22Rv1 (cell line): ENCODE data around the gene TECPR1.

Experiments used
- H3K27ac ChIP-seq: fragments of 450-650 bp; 2 replicates; pipeline ENCODE4 v1.5.1; 2017
- ZFX ChIP-seq: fragments of 450-650 bp; IDR thresholded peaks from 2 replicates; pipeline ENCODE4 v1.6.1; 2017; ENCODE audit warnings: antibody characterized with exemption, borderline replicate concordance
- TF ChIP-seq, protein P1 (sequence below): fragments of 450-650 bp; IDR thresholded peaks from 2 replicates; pipeline ENCODE4 v1.5.1; 2017; ENCODE audit warnings: mild to moderate bottlenecking

The TECPR1 gene

DNA sequence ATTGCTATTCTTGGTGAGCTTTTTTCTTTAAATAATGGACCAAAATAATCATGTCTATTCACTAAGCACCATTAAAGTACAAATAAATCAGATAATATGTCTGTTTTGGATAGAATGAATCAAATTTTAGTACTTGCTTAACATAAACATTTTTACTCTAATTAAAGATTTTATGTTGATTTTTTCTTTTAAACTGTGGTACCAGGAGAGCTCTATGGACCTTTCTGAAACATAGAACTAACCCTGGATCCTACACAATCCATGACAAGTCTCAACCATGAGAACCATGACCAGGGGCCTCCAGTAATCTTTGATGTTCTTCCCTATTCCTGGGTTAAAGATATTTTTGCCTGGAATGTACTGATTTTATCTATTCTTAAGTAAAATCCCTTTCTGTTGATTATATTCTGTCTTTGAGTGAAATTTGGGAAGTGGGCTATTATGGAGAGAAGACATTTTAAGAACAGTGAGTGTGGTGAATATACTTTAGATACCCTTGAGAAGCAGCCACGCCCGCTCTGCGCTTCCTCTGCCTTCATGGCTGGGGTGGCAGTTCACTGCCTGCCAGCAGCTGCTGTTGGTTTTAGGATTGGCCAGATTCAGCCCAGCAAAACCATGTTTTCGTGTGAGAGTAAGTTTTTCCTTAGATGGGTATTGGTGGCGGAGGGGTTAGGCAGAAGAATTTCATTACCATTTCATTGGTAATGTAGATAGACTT is 83.0 kb downstream of the TECPR1 start:
- TF ChIP-seq, protein P1, sequence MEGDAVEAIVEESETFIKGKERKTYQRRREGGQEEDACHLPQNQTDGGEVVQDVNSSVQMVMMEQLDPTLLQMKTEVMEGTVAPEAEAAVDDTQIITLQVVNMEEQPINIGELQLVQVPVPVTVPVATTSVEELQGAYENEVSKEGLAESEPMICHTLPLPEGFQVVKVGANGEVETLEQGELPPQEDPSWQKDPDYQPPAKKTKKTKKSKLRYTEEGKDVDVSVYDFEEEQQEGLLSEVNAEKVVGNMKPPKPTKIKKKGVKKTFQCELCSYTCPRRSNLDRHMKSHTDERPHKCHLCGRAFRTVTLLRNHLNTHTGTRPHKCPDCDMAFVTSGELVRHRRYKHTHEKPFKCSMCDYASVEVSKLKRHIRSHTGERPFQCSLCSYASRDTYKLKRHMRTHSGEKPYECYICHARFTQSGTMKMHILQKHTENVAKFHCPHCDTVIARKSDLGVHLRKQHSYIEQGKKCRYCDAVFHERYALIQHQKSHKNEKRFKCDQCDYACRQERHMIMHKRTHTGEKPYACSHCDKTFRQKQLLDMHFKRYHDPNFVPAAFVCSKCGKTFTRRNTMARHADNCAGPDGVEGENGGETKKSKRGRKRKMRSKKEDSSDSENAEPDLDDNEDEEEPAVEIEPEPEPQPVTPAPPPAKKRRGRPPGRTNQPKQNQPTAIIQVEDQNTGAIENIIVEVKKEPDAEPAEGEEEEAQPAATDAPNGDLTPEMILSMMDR, result peak; percentile 56
- no peak for TF ChIP-seq ZFX
- no peak overlapping the region for H3K27ac ChIP-seq

DNA sequence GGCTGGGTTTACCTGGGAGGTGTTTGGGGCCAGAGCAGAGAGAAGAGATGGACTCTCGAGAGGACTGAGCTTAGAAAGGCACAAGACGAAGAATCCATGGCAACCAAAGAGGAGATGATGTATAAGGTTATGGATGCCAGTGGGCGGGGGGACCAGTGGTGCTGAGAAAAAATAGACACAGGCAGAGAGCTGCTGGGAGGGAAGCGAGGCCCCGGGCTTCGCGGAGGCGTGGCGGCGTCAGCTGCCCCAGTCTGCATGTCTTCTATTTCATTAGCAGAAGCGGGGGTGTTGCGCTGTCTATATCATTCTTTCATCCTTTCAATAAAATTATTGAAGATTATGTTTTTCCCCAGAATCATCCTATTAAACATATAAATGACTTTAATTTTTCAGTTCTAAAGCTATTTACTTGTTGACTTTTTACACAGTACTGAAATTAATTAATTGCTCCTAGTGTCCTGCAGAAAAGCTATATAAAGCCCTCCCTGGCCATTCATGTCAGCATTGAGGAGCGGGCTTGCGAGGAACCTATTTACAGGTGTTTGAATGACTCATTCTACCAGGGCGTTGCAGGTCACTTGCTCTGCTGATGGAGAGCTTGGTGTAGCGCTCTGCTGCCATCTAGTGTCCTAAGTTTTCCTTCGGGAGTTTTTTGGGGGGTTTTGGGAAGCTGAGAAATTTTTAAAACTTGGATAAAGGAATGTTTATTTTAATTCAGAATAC is 83.7 kb downstream of the TECPR1 start:
- no peak overlapping the region for H3K27ac ChIP-seq
- TF ChIP-seq ZFX, result no peak
- TF ChIP-seq, protein P1, result peak; percentile 98

DNA sequence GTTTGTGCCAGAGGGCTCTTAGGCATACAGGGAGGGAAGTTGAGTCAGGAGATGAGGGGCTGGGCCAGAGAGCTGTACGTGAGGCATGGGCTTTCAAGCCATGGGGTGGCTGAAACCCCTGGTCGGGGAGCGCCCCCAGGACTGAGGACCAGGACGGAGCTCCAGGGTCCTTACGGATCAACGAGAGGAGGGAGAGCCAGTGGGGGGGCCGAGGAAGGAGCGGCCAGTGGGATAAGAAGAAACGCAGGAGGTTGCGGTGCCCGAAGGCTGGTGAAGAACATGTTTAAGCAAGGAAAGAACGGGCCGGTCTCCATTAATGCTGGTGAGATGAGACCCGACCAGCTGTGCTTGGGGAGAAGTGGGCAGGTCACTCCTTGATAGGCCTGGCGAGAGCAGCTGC is 84.4 kb downstream of the TECPR1 start:
- TF ChIP-seq ZFX, result no peak
- TF ChIP-seq, protein P1, result no peak
- H3K27ac ChIP-seq, result no peak overlapping the region

DNA sequence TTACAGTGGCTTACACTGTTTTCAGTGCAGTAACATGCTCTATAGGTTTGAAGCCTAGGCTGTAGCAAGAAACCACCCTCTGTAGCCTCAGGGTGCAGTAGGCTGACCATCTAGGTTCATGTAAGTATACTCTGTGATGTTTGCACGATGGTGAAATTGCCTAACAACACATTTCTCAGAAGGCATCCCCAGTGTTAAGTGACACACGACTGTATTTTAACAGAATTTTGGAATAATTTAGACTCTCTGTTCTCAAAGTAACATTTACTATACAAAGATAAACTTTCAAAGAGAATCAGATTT is 85.4 kb downstream of the TECPR1 start:
- TF ChIP-seq ZFX, result no peak
- TF ChIP-seq, protein P1, result no peak

DNA sequence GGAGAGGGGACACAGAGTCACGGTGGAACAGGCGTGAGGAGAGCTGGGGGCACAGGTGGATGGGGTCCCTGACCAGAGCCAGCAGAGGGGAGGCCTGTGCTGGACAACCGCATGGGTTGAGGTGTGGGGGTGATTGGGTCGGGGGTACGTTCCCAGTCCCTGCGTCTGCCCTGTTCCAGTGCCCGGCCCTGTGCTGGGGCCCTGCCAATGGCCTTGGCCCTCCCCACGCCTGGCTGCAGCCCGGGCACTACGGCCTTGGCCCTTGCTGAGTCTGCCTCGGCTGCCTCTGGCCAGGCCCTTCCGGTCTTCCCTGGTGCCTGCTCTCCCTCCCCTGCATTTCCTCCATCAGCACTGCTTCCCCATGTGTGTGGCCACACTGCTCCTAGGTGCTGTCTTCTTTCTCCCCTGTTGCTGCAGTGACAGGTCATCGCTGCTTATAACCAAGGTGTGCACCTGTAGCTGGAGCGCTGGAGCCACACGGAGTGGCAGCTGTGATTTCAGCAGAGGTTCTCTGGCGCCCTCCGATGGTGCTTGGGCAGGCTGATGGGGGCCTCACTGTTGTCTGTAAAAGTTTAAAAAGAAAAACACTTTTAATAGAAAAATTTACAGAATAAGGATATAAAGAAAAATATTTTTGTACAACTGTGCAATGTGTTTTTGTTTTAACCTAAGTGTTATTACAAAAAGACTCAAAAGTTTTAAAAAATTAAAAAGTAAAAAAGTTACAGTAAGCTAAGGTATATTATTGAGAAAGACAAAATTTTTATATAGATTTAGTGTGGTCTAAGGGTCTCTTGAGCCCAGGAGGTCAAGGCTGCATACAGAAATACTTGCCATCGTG is 86.0 kb downstream of the TECPR1 start:
- no peak overlapping the region for H3K27ac ChIP-seq
- TF ChIP-seq, protein P1, result peak; percentile 95
- no peak for TF ChIP-seq ZFX

More for the DNA sequence above, 85.4 kb downstream of the TECPR1 start:
- H3K27ac ChIP-seq, result no peak overlapping the region
